HG02623 (cell line): ENCODE data around the gene PIK3R4.

ENCODE experiments used
- ATAC-seq: cut with Tn5 transposase; IDR thresholded peaks from one replicate; pipeline ENCODE4 v1.9.1; 2021; ENCODE audit warnings: moderate library complexity; ENCODE audit not compliant: unreplicated experiment

The PIK3R4 gene

DNA sequence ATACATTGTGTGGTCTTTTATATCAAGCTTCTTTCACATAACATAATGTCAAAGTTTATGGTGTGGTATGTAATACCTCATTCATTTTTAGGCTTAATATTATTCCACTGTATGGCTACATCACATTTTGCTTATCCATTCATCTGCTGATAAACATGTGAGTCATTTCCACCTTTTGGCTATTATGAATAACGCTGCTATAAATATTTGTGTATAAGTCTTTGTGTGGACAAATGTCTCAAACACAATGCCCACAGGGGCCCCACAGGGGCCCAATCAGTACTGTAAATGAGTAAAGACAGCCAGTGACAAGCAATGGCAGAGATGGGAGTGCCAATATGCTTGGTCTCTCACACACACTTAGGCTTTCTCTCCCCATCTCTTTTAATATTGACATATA lies 54.2 kb downstream of the PIK3R4 start:
- ATAC-seq, result no peak

DNA sequence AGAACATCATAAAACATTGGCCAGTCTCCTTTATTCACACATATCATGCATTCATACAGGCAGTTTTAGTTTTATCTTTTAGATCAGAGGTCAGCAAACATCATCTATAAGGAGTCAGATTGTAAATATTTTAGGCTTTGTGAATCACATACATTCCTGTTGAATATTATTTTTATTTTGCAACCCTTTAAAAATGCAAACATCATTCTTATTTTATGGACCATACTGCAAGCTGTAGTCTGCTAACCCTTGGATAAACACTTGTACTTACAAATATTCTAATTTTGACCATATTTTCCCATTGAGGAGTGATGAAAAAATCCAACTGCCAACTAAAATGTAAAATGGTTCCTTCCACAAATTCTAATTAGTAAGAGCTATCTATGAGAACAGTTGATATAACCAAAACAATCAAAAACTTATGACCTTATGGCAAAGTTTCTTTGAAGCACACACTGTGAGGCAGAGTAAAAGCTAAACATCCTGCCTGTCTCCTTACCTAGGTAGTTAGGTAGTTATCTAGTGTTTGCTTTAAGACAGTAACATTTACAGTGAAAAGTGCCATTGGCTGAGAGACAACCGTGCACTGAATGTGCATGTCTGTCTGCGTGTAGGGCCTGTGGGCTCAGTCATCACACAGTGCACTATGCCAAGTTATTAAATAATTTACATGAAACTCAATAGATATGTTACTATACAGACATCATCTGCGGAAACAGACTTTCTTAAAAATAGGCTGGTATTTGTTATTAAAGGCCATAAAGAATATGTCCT lies 57.7 kb downstream of the PIK3R4 start:
- ATAC-seq, result no peak

DNA sequence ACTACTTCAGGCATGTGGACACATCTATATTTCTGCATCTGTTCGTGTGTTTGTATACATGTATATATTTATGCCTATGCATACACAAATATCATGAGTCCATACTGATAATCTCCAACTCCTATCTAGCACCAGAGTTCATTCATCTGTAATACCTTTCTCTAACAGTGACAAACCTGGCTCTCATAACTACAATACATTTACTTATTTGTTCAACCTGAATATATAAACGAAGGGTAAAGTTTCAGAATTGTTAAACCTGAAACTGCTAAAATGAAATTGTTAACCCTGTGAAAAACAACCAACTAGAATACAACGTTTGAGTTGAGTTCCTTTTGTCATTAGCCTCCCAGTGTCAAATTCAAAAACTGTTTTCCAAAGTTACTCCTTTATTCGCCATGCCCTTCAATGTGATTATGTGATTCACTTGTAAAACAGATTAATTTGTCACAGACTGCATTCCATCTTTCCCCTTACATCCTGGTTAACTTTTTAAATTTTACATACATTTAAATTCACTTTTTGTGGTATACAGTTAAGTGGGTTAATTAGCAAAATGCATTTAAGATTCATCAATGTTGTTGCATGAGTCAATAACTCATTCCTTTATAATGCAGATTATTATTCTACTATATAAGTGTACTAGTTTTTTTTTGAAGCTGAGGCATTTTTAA lies 58.5 kb downstream of the PIK3R4 start:
- no peak for ATAC-seq

GRCh38 chr3:130687327-130687726 lies 59.3 kb downstream of the PIK3R4 start:
- no peak for ATAC-seq

DNA sequence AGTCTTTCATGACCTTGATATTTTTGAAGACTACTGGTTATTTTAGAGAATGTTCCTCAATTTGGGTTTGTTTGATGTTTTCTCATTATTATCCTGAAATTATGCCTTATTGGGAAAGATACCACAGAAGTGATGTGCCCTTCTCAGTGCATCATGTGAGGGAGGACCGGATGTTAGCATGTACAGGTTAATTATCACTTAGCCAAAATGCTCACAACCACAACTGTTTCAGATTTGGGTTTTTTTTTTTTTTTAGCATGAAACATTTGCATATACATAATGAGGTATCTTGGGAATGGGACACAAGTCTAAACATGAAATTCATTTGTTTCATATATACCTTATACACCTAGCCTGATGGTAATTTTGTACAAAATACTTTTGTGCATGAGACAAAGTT lies 59.8 kb downstream of the PIK3R4 start:
- no peak for ATAC-seq

DNA sequence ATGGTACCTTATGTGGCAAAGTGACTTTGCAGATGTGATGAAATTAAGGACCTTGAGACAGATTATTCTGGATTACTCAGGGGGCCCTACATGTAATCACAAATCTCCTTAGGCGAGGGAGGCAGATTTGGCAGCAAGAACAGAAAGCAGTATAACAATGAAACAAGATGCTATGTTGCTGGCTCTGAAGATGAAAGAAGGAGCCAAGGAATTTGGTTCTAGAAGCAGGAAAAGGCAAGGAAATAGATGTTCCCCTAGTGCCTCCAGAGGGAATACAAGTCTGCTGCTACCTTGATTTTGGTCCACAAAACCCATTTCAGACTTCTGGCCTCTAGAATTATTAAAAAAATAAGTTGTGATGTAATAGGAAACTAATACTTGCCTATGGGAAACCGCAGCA lies 64.5 kb downstream of the PIK3R4 start:
- no peak for ATAC-seq

DNA sequence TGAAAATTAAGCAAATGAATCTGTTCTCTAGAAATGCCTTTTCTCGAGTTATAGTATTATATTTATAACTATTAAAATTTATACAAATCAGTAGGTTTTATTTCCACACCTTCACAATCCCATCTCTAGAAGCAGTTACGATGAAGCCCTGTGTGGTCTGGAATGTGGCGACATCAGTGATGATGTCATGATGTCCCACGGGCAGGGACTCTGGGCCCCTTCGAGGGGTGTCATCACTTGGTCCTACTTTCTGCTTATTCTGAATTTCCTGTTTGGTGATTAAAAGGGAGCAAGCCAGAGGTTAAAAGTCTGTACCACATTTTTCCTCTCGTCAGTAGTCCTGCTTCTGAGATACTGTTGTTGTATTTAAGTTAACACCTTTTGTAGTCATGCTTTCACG lies 67.4 kb downstream of the PIK3R4 start:
- ATAC-seq, result no peak

- ATAC-seq, result no peak
These were observed 69.3 kb downstream of the PIK3R4 start for GRCh38 chr3:130677343-130677742.

GRCh38 chr3:130671545-130672312 lies 74.9 kb downstream of the PIK3R4 start:
- no peak for ATAC-seq

DNA sequence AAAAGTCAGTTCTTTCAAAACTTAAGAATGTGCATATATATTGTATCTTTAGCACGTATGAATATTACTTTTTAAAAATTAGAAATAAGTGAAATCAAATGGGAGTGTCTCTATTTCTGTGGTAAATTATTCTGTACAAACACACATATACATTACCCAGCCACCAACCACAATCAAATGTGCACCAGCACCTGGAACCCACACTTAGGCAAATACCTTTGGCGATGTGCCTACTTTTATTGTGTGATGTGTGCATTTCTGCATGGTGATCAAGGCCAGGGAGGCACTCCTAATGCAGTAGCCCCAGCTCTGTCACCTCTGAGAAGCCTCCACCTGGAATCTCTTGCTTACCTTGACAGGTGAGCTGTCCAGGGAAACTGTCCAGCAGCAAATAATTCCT lies 76.9 kb downstream of the PIK3R4 start:
- ATAC-seq, result no peak

DNA sequence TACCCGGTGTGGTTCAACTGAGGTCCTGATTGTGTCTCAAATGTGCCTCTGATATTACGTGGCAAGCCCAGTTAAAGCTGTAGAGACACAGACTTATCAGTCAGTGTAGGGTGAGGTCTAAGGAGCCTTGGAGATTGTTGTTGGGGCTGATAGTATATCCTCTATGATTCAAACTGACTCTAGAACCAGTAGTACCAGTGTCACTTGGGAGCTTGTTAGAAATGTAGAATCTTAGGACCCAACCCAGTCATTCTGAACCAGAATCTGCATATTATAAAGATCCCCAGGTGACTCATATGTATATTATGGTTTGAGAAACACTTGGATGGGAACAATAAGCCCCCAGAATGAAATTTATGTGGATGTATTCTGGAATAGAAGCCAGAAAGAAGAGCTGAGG lies 83.5 kb downstream of the PIK3R4 start:
- ATAC-seq, result no peak

DNA sequence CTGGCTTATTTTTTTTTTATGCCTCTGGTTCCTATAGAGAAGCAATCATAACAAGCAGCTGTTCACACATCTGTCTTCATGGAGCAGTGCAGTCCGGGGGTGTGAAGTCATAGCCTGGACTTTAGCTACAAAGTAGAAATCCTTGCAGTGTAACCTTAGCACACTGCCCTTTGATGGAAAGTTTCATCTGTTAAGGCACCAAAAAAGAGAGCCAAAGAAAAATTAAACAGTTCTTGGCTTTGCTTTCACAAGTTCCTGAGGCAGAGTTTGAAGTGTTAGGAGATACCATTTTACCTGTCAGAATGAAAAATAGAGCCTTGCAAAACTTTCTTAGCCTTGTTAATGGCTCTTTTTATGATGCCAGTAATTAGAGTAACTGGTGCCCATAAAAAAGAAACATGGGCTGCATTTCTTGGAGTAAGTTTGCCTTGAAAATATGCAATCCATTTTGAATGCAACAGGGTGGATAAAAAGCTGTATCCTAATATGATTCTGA lies 84.1 kb downstream of the PIK3R4 start:
- no peak for ATAC-seq

DNA sequence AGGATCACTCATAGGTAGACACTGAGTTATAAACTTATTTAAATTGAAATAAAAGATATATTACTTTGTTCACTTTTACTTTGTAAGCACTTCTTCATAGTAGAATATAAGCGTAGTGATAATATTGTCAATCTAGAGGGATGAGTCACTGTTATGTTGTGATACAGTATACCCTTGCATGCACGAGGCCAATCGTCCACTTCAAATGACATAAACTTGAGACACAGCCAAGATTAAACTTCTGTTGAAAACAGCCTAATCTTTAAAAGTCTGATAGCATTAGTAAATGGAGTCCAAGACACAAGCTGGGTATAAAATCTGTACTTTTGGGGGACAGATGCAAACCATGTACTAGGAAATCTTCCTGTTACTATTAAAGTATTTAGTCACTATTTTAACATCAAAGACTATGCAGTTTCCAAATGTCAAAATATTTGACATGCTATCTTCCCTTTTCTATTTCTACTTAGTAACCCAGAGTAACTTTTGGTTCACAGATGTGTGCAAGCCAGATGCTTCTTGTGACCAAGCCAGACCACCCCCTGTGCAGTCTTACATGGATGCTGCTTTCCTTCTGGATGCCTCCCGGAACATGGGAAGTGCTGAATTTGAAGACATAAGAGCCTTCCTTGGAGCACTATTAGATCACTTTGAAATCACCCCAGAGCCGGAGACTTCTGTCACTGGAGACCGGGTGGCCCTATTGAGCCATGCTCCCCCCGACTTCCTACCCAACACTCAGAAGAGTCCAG lies 85.3 kb downstream of the PIK3R4 start:
- ATAC-seq, result no peak

DNA sequence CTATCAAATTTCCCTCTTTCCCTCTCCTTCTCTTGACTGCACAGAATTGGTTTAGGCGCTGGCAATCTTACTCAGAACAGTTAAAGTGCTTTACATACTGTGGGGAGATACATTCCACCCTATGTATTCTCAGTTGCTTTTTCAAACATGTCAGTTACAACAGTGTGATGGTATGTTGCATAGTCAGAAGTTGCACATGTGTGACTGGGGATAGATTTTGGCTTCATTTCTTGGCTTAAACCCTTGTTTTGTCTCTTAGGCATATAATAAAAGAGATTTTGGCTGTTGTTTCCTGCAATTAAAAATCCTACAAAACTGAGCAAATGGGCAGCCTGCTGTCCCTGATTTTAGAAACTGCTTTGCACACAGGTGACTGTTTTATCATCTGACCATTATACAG lies 86.7 kb downstream of the PIK3R4 start:
- ATAC-seq, result no peak

- no peak for ATAC-seq
These were observed 88.0 kb downstream of the PIK3R4 start for GRCh38 chr3:130658678-130659077.

GRCh38 chr3:130656627-130657026 lies 90.0 kb downstream of the PIK3R4 start:
- no peak for ATAC-seq

- ATAC-seq, result no peak
These were observed 91.7 kb downstream of the PIK3R4 start for GRCh38 chr3:130654921-130655320.

- ATAC-seq, result no peak
These were observed 92.5 kb downstream of the PIK3R4 start for GRCh38 chr3:130654091-130654490.

GRCh38 chr3:130649061-130649654 lies 97.5 kb downstream of the PIK3R4 start:
- no peak for ATAC-seq

DNA sequence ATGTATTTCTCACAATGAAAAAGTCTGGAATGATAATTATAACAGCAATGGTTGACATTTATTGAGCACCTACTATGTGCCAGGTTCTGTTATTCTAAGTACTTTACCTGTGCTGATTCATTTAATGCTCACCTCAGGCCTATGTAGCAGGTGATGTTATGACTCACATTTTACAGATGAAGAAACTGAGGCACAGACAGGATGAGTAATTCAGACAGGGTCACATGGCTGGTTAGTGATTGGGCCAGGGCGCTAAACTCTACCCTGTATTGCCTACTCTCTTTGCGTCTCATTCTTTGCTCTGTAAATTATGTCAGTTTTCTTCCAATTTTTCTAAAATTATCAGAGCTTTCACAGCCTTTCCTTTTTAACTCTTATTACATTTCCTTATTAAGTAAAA lies 98.3 kb downstream of the PIK3R4 start:
- no peak for ATAC-seq

GRCh38 chr3:130645261-130645660 lies 101.4 kb downstream of the PIK3R4 start:
- ATAC-seq, result no peak
